GM19324 (cell line): ENCODE data around the gene MXRA8.
A peak's percentile ranks its signal among the peaks of the same experiment; 100 is the strongest.

Source experiments
- ATAC-seq: cut with Tn5 transposase; IDR thresholded peaks from one replicate; pipeline ENCODE4 v1.9.1; 2021; ENCODE audit warnings: mild to moderate bottlenecking, moderate library complexity; ENCODE audit not compliant: unreplicated experiment, low FRiP score

The MXRA8 gene

DNA sequence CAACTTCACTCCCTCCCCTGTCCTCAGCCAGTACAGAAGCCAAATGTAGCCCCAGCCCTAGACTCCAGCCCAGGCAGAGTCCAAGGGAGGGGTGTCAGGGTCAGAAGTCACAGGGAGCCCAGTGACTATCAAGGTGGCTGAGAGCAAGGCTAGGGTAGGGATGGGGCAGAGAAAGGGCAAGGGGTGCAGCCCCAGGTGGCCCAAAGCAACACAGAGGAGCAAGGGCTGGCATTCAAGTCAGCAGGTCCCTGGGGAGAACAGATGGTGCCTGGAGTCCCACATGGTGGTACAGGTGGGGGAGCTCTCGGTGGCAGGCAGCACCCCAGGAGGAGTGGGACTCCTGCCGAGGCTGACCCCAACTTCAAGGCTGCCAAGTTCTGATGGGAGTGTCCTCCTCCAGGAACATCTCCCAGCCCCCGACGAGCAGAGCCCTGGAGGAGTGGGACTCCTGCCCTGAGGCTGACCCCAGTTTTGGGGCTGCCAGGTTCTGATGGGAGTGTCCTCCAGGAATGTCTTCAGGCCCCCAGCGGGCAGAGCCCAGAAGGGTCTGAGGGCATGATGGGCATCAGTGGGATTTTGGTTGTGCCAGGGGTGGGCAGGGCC, 5.5 kb downstream of the MXRA8 start:
- no peak for ATAC-seq

- ATAC-seq: no peak
Measured at GRCh38 chr1:1351511-1352427, 6.6 kb downstream of the MXRA8 start.

DNA sequence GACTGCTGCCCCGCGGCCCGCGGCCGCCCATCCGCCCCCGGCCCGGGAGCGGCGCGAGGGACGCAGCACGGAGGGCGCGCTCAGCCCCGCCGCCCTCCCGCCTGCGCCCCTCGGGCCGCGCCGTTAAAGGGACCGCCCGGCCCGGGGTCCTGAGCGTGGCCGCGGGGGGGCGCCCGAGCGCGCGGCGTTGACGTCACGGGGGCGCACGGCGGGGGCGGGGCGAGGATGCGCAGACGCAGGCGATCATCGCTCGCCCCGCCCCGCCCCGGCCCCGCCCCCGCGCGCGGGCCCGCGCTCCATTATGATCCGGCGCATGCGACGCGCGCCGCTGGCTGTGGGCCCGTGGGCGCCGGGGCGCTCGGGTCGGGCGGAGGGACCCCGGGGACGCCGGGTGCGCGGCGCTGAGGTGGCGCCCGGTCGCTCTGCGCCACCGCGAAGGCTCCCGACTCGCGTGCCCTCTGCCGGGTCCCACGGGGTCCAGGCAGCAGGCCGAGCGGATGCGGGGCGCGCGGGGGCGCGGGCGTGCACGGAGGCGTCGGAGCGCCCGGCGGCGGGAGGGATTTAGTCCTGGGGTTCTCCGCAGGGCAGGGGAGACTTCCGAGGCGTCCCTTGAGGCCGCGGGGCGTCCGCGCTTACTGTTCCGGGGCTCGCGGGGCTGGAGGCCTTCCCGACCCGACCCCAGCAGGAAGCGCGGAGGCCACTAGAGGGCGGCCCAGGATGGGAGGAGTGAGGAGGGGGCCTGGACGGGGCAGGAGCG, 8.9 kb downstream of the MXRA8 start, which contains the start of gene DVL1:
TSS of gene DVL1 (minus strand) at position 163 of the 757 bp plus-strand sequence. CDS start 353 bp downstream, outside the sequence.
- ATAC-seq: peak; percentile 74

GRCh38 chr1:1348420-1349255, 9.7 kb downstream of the MXRA8 start:
- peak; percentile 37 for ATAC-seq

DNA sequence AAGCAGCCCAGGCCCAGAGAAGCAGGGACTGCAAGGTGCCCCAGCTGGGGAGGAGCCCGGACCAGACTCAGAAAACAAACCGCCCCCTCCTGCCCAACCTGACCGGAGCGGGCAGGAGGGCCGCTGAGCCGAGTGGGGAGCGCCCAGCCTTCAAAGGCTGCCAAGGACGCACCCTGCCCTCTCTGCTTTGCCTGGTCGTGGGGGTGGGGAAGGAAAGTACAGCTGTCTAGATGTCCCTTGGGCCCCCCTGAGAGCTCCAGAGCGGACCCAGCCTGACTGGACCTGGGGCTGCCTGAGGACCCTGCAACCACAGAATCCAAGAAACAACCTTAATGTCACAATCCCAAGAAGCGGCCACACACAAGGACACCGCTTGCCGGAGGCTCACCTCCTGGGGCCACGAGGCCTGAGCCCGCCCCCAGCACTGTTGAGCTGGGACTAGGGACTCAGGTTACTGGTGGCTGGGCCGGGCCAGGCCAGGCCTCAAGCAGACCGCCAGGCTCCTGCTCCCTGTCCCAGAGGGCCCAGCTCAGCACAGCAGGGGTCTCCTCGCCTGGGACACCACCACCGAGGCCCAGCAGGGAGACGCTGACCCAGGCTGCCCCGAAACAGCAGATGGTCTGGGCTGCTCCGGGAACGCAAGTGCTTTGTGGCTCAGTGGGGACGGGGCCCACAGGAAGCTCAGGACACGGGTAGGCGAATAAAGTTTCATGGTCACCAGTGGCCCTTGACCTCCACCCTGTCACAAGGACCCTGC, 10.5 kb downstream of the MXRA8 start:
- ATAC-seq: no peak

DNA sequence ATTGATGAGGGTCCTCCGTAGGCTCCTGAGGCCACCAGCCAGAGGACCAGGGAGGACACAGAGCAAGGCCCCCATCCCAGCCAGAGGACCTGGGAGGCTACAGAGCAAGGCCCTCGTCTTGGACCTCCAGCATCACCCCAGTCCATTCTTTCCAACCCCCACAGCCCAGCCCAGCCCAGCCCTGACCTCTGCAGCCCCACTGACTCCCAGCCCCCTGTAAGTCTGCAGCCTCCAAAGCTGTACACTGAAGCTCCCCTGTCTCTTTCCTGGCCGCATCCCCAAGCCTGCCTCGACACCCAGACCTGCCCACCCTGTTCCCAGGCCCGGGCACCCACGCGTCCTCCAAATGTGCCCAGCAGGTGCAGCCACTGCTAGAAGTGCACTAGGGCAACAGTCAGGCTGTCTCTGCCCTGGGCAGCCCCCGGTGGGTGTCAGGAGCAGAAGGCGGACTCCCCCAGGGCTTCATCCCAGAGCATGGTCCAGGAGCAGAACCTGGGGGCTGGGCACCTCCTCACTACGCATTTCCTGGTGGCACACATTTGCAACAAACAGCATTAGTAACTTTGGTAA, 11.2 kb downstream of the MXRA8 start:
- no peak for ATAC-seq

DNA sequence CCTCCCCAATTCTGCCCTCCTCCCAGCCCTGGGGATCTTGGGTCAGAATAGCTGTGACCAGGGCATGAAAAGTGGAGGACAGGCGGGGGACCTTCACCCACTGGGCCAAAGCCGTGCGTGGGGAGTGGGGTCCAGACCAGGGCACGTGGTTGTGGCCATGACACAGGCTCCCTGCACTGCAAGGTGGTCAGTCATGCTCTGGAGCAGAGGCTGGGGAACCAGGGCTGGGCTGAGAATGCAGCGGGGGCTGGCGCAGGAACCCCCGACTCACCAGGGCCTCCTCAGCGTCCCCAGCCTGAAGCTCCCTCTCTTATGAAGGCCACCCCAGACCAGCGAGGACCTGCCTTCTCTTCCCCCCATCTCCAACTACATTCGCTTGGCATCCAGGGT, 11.9 kb downstream of the MXRA8 start:
- ATAC-seq: no peak

GRCh38 chr1:1345860-1346500, 12.4 kb downstream of the MXRA8 start:
- ATAC-seq: no peak

DNA sequence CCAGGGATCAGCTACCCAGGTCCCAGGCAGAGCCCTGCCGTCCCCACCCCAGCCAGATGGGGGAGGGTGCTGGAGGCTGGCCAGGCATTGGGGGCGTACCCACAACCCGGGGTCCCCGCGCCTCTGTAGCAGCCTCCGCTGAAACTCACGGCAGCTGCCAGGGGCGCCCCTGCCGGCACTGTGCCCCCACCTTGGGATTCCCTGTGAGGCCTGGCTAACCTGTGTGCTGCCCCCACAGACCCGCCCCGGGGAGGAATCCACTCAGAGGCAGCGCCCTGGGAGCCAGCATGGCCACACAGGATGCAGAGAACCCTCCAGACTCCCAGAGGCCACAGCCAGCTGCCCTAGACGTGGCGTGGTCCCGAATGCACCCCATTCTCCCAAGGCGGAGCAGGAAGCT, 13.0 kb downstream of the MXRA8 start:
- no peak for ATAC-seq

DNA sequence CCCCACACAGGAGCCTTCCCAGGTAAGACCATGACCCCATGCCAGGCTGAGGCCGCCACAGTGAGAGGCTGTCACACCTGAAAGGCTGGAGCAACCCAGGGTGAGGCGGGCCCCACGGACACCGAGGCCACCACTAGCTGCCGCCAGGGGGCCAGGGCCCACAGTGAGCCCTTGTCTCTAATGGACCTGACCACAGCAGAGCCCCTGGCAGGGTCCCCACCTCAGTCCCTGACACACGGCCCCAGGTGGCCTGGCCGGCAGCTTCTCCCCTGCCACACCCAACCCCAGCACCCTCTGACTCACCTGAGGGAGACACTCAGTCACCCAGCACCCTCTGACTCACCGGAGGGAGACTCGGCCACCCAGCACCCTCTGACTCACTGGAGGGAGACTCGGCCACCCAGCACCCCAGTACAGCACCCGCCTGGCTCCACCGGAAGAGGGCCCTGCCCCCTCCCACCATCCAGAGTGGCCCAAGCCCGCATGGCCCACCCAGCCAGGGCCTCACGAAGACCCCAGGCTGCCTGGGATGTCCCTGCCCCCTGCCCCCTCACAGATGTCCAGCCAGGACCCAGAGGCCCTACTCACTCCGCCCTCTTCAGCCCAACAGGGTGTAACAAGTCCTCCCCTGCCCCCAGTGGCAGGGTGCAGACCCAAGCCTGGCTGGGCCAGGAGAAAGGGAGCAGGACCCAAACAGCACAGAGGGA, 13.5 kb downstream of the MXRA8 start:
- no peak for ATAC-seq

- no peak for ATAC-seq
Measured at GRCh38 chr1:1343811-1344421, 14.4 kb downstream of the MXRA8 start.

- ATAC-seq: no peak
Measured at GRCh38 chr1:1342584-1343115, 15.7 kb downstream of the MXRA8 start.

DNA sequence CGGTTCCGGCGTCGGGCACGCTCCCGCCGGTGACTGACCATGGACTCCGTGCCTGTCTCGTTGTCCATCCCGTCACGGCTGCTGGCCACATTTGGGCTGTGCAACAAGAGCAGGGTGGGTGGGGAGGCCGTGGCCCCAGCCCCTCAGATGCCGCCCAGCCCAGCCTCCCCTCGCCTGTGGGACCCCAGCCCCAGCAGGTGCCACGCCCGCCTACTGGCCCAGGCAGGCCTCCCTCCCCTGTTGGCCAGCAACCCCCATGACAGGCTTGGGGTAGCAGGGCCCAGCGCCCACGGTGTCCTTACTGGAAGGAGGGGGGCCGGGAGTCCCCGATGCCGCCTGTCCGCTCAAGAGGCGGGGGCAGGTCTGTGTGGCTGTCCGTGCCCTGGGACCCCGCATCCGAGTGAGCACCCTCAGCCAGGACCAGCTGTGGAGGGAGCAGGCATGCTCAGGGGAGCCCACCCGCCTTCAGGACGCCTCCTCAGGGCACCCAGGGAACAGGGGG, 16.2 kb downstream of the MXRA8 start:
- no peak for ATAC-seq

- no peak for ATAC-seq
Measured at GRCh38 chr1:1341549-1342021, 16.8 kb downstream of the MXRA8 start.

GRCh38 chr1:1340791-1341548, 17.4 kb downstream of the MXRA8 start:
- no peak for ATAC-seq

DNA sequence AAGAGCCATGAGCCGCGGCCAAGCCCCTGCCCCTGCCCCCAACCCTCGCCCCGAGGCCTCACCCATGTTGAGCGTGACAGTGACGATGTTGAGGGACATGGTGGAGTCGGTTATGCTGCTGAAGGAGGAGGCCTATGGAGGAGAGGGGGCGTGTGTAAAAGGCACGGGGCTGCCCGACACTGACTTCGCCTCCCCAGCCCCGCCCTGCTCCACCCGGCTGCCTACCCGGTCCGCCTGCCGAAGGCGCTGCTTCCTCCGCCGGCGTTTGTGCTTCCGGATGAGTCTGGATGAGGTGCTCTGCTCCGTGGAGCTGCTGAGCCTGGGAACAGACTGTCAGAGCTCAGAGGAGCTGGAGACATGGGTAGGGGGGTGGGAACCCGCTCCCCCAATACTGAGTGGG, 18.2 kb downstream of the MXRA8 start:
- no peak for ATAC-seq
